ENCODE data around the gene ERP44.
"Not testable (repeated sequence)": the region's sequence is repeated elsewhere in the genome, so short reads cannot be mapped to it uniquely, and the experiment has no call there.

The ERP44 gene

GRCh38 chr9:99999797-100000196 is 99.0 kb downstream of the ERP44 start:
- H3K27me3 ChIP-seq (ENCODE audit: low read length) = no peaks in the 10 kb centered on the region
- no peak overlapping the region for H3K4me2 ChIP-seq (ENCODE audit: low read depth, low read length, poor library complexity, severe bottlenecking)
- H3K27ac ChIP-seq (ENCODE audit: low read depth, low read length) = no peak overlapping the region
- no peak overlapping the region for H2AFZ ChIP-seq (ENCODE audit: low read depth, low read length, severe bottlenecking)
- no peaks in the 10 kb centered on the region for H4K20me1 ChIP-seq (ENCODE audit: low read depth, low read length)
- no peaks in the 10 kb centered on the region for H3K79me2 ChIP-seq (ENCODE audit: insufficient read depth, low read length)
- H3K9ac ChIP-seq (ENCODE audit: low read length) = no peak overlapping the region
- TF ChIP-seq CTCF (IDR thresholded peaks at IDR 0.05; ENCODE audit: insufficient read depth, low read length, poor library complexity, severe bottlenecking) (no peak), EZH2phosphoT487 (conservative IDR thresholded peaks at IDR 0.05; ENCODE audit: low read length) (no peak)
- peaks cover 11% of the 10 kb centered on the region; the same call in 1 of the 2 replicates for H3F3A ChIP-seq (ENCODE audit: insufficient read depth)
- peaks cover 36% of the 10 kb centered on the region for H3K36me3 ChIP-seq (ENCODE audit: low read length)
- H3K9me2 ChIP-seq (replicated peaks; ENCODE audit: insufficient read depth, low read length) = no peaks in the 10 kb centered on the region
- no peaks in the 10 kb centered on the region for H3K9me3 ChIP-seq (ENCODE audit: insufficient read depth, low read length)
- H3K4me3 ChIP-seq (ENCODE audit: insufficient read depth, low read length, poor library complexity, severe bottlenecking) = no peak overlapping the region

GRCh38 chr9:99998866-99999265 is 99.9 kb downstream of the ERP44 start:
- TF ChIP-seq CTCF (IDR thresholded peaks at IDR 0.05; ENCODE audit: insufficient read depth, low read length, poor library complexity, severe bottlenecking) = no peak
- TF ChIP-seq EZH2phosphoT487 (conservative IDR thresholded peaks at IDR 0.05; ENCODE audit: low read length) = no peak
- H3K9me3 ChIP-seq (ENCODE audit: insufficient read depth, low read length) = no peaks in the 10 kb centered on the region
- H3K4me2 ChIP-seq (ENCODE audit: low read depth, low read length, poor library complexity, severe bottlenecking) = no peak overlapping the region
- H3F3A ChIP-seq (ENCODE audit: insufficient read depth) = peaks cover 11% of the 10 kb centered on the region; the same call in 1 of the 2 replicates
- no peak overlapping the region for H3K9ac ChIP-seq (ENCODE audit: low read length)
- 0 out of 2 replicates have a peak, but pooled peaks cover 4% of the 10 kb centered on the region for H3K79me2 ChIP-seq (ENCODE audit: insufficient read depth, low read length)
- H3K27me3 ChIP-seq (ENCODE audit: low read length) = no peaks in the 10 kb centered on the region
- H2AFZ ChIP-seq (ENCODE audit: low read depth, low read length, severe bottlenecking) = no peak overlapping the region
- no peak overlapping the region for H3K4me3 ChIP-seq (ENCODE audit: insufficient read depth, low read length, poor library complexity, severe bottlenecking)
- no peak overlapping the region for H3K27ac ChIP-seq (ENCODE audit: low read depth, low read length)
- H4K20me1 ChIP-seq (ENCODE audit: low read depth, low read length) = no peaks in the 10 kb centered on the region
- peaks cover 38% of the 10 kb centered on the region for H3K36me3 ChIP-seq (ENCODE audit: low read length)
- H3K9me2 ChIP-seq (replicated peaks; ENCODE audit: insufficient read depth, low read length) = no peaks in the 10 kb centered on the region

- H3K27ac ChIP-seq (ENCODE audit: low read depth, low read length) = no peak overlapping the region
- no peaks in the 10 kb centered on the region for H3K9me2 ChIP-seq (replicated peaks; ENCODE audit: insufficient read depth, low read length)
- H3K4me2 ChIP-seq (ENCODE audit: low read depth, low read length, poor library complexity, severe bottlenecking) = no peak overlapping the region
- no peaks in the 10 kb centered on the region for H3K27me3 ChIP-seq (ENCODE audit: low read length)
- no peak overlapping the region for H3K9ac ChIP-seq (ENCODE audit: low read length)
- H2AFZ ChIP-seq (ENCODE audit: low read depth, low read length, severe bottlenecking) = no peak overlapping the region
- TF ChIP-seq CTCF (IDR thresholded peaks at IDR 0.05; ENCODE audit: insufficient read depth, low read length, poor library complexity, severe bottlenecking) (no peak), EZH2phosphoT487 (conservative IDR thresholded peaks at IDR 0.05; ENCODE audit: low read length) (no peak)
- H3K36me3 ChIP-seq (ENCODE audit: low read length) = peaks cover 37% of the 10 kb centered on the region
- H3F3A ChIP-seq (ENCODE audit: insufficient read depth) = peaks cover 11% of the 10 kb centered on the region; the same call in 1 of the 2 replicates
- 0 out of 2 replicates have a peak, but pooled peaks cover 4% of the 10 kb centered on the region for H3K79me2 ChIP-seq (ENCODE audit: insufficient read depth, low read length)
- no peaks in the 10 kb centered on the region for H4K20me1 ChIP-seq (ENCODE audit: low read depth, low read length)
- no peaks in the 10 kb centered on the region for H3K9me3 ChIP-seq (ENCODE audit: insufficient read depth, low read length)
- H3K4me3 ChIP-seq (ENCODE audit: insufficient read depth, low read length, poor library complexity, severe bottlenecking) = no peak overlapping the region
Observed at GRCh38 chr9:99998266-99998665, 100.5 kb downstream of the ERP44 start.

GRCh38 chr9:99990508-99990907 is 108.3 kb downstream of the ERP44 start:
- not testable (repeated sequence) for H3K9me2 ChIP-seq (replicated peaks; ENCODE audit: insufficient read depth, low read length); H3F3A ChIP-seq (ENCODE audit: insufficient read depth); H3K27me3 ChIP-seq (ENCODE audit: low read length); H4K20me1 ChIP-seq (ENCODE audit: low read depth, low read length); H2AFZ ChIP-seq (ENCODE audit: low read depth, low read length, severe bottlenecking); H3K4me3 ChIP-seq (ENCODE audit: insufficient read depth, low read length, poor library complexity, severe bottlenecking); H3K27ac ChIP-seq (ENCODE audit: low read depth, low read length); H3K4me2 ChIP-seq (ENCODE audit: low read depth, low read length, poor library complexity, severe bottlenecking); H3K9ac ChIP-seq (ENCODE audit: low read length); H3K79me2 ChIP-seq (ENCODE audit: insufficient read depth, low read length); H3K9me3 ChIP-seq (ENCODE audit: insufficient read depth, low read length)
- H3K36me3 ChIP-seq (ENCODE audit: low read length) = peaks cover 10% of the 10 kb centered on the region
